Measurements from ENCODE around the gene APOF. TPM values are rescaled to one million over a fixed set of nuclear protein-coding genes. Genes with fewer than 3 reads are reported as not detected.

The APOF gene
- total and polyA plus RNA-seq, 2 of the 13 experiments (the other 11 are each of a cell fraction or from before 2014, with no cell fraction given): 3.3 to 23.9 TPM

- H3K9me3 ChIP-seq (ENCODE audit: low read length): no peaks in the 10 kb centered on the region
- intact Hi-C loops (cut with micrococcal nuclease; ENCODE audit: unreplicated experiment): no loop called here
- TF ChIP-seq FOXM1 (CRISPR knock-in tag; IDR thresholded peaks at IDR 0.05): no peak
- no peak for TF ChIP-seq TFDP2 (CRISPR knock-in tag; IDR thresholded peaks at IDR 0.05)
- no peak for TF ChIP-seq FOXK1 (CRISPR knock-in tag; IDR thresholded peaks at IDR 0.05; ENCODE audit: borderline replicate concordance, low read depth)
- no peak for TF ChIP-seq ZNF124 (CRISPR knock-in tag; IDR thresholded peaks at IDR 0.05)
- peak; percentile 31; the same call in 1 of the 2 replicates for TF ChIP-seq POLR2G (IDR thresholded peaks at IDR 0.05; ENCODE audit: low read depth, low read length)
- TF ChIP-seq AGO2 (optimal IDR thresholded peaks at IDR 0.05; ENCODE audit: low read depth, low read length): peak; percentile 20
- no peak for TF ChIP-seq HMG20A (CRISPR knock-in tag; IDR thresholded peaks at IDR 0.05; ENCODE audit: borderline replicate concordance)
- TF ChIP-seq, protein P1, sequence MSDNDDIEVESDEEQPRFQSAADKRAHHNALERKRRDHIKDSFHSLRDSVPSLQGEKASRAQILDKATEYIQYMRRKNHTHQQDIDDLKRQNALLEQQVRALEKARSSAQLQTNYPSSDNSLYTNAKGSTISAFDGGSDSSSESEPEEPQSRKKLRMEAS (IDR thresholded peaks at IDR 0.05): no peak
- no peak for TF ChIP-seq ZNF546 (CRISPR knock-in tag; conservative IDR thresholded peaks at IDR 0.05)
- TF ChIP-seq RBM22 (optimal IDR thresholded peaks at IDR 0.05; ENCODE audit: low read length): peak; percentile 82
- ChIA-PET POLR2A (interaction anchor here (1.1 kb wide), 1 partner anchor 12 kb away, joined by 3 read pairs; no protein-coding TSS in a partner anchor), CTCF (ENCODE audit: low intra/inter-chr PET ratio, low total read pairs) (no interaction called here)
- FAIRE-seq (no peak), ATAC-seq (no peak), DNase-seq (ENCODE audit: low spot score) (no peak)
- H3K79me2 ChIP-seq (ENCODE audit: insufficient read depth, low read length): peaks cover 17% of the 10 kb centered on the region
- no peak overlapping the region for H3K9ac ChIP-seq (ENCODE audit: insufficient read depth, low read depth, low read length)
- no peak overlapping the region for H3K4me3 ChIP-seq (replicated peaks in 1 of 3; ENCODE audit: insufficient read depth in 1 of 3, low read depth in 2 of 3, low read length in 3 of 3)
- peaks cover 12 to 19% of the 10 kb centered on the region in 2 experiments for H3K36me3 ChIP-seq (replicated peaks in 1 of 2; ENCODE audit: control insufficient read depth in 1 of 2, insufficient read depth in 2 of 2, low read length in 2 of 2)
- no peaks in the 10 kb centered on the region for H4K20me1 ChIP-seq (ENCODE audit: insufficient read depth, low read length)
- no peak overlapping the region for H3K4me2 ChIP-seq (ENCODE audit: low read depth, low read length)
- no peak overlapping the region for H2AFZ ChIP-seq (ENCODE audit: low read length)
- no TSS peak for BruUV-seq (replicated peaks)
- no peak overlapping the region for H3K27ac ChIP-seq (ENCODE audit: extremely low read length, insufficient read depth, low read length)
- peaks cover 12% of the 10 kb centered on the region for H3K4me1 ChIP-seq (ENCODE audit: insufficient read depth, low read length)
- 97% methylated on average over 12 of the region's 12 CpGs for WGBS (ENCODE audit: low lambda C conversion rate)
- in situ Hi-C loops (cut with HindIII; ENCODE audit: extremely low pct_ligation_motif_present, low pct_unique_long_range_greater_than_20kb): no loop called here
- no peaks in the 10 kb centered on the region; a peak in 1 of 5 replicates for H3K27me3 ChIP-seq (ENCODE audit: control insufficient read depth in 1 of 2, insufficient read depth in 2 of 2, low read length in 2 of 2)
These were observed 51.7 kb downstream of the APOF start for GRCh38 chr12:56311003-56311402.

Small RNA genes lying within 50 kb of the gene (small RNA-seq; reads per million reads assigned to genes)
- gene RNU7-40P (ENCODE audit: insufficient read depth in 2 of 3, insufficient read length in 3 of 3, low read depth in 2 of 3, low replicate concordance in 1 of 3): 0.10 to 0.98 (median 0.97) reads per million in 3 experiments

Other genes with a start within 250 kb of the APOF start
- 4,012 and 4,443 TPM in 2 replicates for gene RPL41, start 246.2 kb downstream of the APOF start, total RNA-seq (2016; rRNA removed; fragmentation: Illumina TruSeq; extraction: Trizol)
- 6,595 and 7,670 TPM in 2 replicates for gene RPL41, start 246.2 kb downstream of the APOF start, polyA plus RNA-seq (2011; rRNA removed)
- 1.9 and 2.3 TPM in 2 replicates for gene ZC3H10, start 244.6 kb downstream of the APOF start, total RNA-seq (2016; rRNA removed; fragmentation: Illumina TruSeq; extraction: Trizol)
- gene ZC3H10, start 244.6 kb downstream of the APOF start, polyA plus RNA-seq (2011; rRNA removed): 0.70 and 0.98 TPM in 2 replicates
- 30.1 and 66.9 TPM in 2 replicates for gene ESYT1, start 234.6 kb downstream of the APOF start, total RNA-seq (2016; rRNA removed; fragmentation: Illumina TruSeq; extraction: Trizol)
- gene ESYT1, start 234.6 kb downstream of the APOF start, polyA plus RNA-seq (2011; rRNA removed): 71.0 and 80.1 TPM in 2 replicates
- gene MYL6B, start 210.3 kb downstream of the APOF start, total RNA-seq (2016; rRNA removed; fragmentation: Illumina TruSeq; extraction: Trizol): 75.7 and 76.5 TPM in 2 replicates
- gene MYL6B, start 210.3 kb downstream of the APOF start, polyA plus RNA-seq (2011; rRNA removed): 81.4 and 88.7 TPM in 2 replicates
- gene MYL6, start 204.5 kb downstream of the APOF start, total RNA-seq (2016; rRNA removed; fragmentation: Illumina TruSeq; extraction: Trizol): 1,192 and 1,778 TPM in 2 replicates
- 983 and 1,127 TPM in 2 replicates for gene MYL6, start 204.5 kb downstream of the APOF start, polyA plus RNA-seq (2011; rRNA removed)
- 13.1 and 21.3 TPM in 2 replicates for gene SMARCC2, start 173.4 kb downstream of the APOF start, total RNA-seq (2016; rRNA removed; fragmentation: Illumina TruSeq; extraction: Trizol)
- gene SMARCC2, start 173.4 kb downstream of the APOF start, polyA plus RNA-seq (2011; rRNA removed): 21.0 and 24.1 TPM in 2 replicates
- gene RNF41, start 140.9 kb downstream of the APOF start, total RNA-seq (2016; rRNA removed; fragmentation: Illumina TruSeq; extraction: Trizol): 27.1 and 32.9 TPM in 2 replicates
- gene RNF41, start 140.9 kb downstream of the APOF start, polyA plus RNA-seq (2011; rRNA removed): 39.4 and 46.7 TPM in 2 replicates
- 31.2 and 33.2 TPM in 2 replicates for gene NABP2, start 138.5 kb downstream of the APOF start, total RNA-seq (2016; rRNA removed; fragmentation: Illumina TruSeq; extraction: Trizol)
- 27.9 and 35.5 TPM in 2 replicates for gene NABP2, start 138.5 kb downstream of the APOF start, polyA plus RNA-seq (2011; rRNA removed)
- 39.7 and 101 TPM in 2 replicates for gene SLC39A5, start 132.8 kb downstream of the APOF start, total RNA-seq (2016; rRNA removed; fragmentation: Illumina TruSeq; extraction: Trizol)
- gene SLC39A5, start 132.8 kb downstream of the APOF start, polyA plus RNA-seq (2011; rRNA removed): 59.7 and 80.6 TPM in 2 replicates
- gene ANKRD52, start 104.5 kb downstream of the APOF start, total RNA-seq (2016; rRNA removed; fragmentation: Illumina TruSeq; extraction: Trizol): 7.8 and 22.0 TPM in 2 replicates
- gene ANKRD52, start 104.5 kb downstream of the APOF start, polyA plus RNA-seq (2011; rRNA removed): 9.2 and 11.2 TPM in 2 replicates
- gene COQ10A, start 95.9 kb downstream of the APOF start, total RNA-seq (2016; rRNA removed; fragmentation: Illumina TruSeq; extraction: Trizol): 18.6 and 21.0 TPM in 2 replicates
- gene COQ10A, start 95.9 kb downstream of the APOF start, polyA plus RNA-seq (2011; rRNA removed): 35.3 and 37.3 TPM in 2 replicates
- 175 and 243 TPM in 2 replicates for gene CS, start 62.5 kb downstream of the APOF start, total RNA-seq (2016; rRNA removed; fragmentation: Illumina TruSeq; extraction: Trizol)
- gene CS, start 62.5 kb downstream of the APOF start, polyA plus RNA-seq (2011; rRNA removed): 173 and 177 TPM in 2 replicates
- gene CNPY2, start 46.9 kb downstream of the APOF start, total RNA-seq (2016; rRNA removed; fragmentation: Illumina TruSeq; extraction: Trizol): 246 and 356 TPM in 2 replicates
- 250 and 285 TPM in 2 replicates for gene CNPY2, start 46.9 kb downstream of the APOF start, polyA plus RNA-seq (2011; rRNA removed)
- 14.8 and 27.2 TPM in 2 replicates for gene PAN2, start 28.9 kb downstream of the APOF start, total RNA-seq (2016; rRNA removed; fragmentation: Illumina TruSeq; extraction: Trizol)
- 61.1 and 68.5 TPM in 2 replicates for gene PAN2, start 28.9 kb downstream of the APOF start, polyA plus RNA-seq (2011; rRNA removed)
- gene IL23A, start 24.0 kb downstream of the APOF start, total RNA-seq (2016; rRNA removed; fragmentation: Illumina TruSeq; extraction: Trizol): 0.35 and 0.51 TPM in 2 replicates
- gene IL23A, start 24.0 kb downstream of the APOF start, polyA plus RNA-seq (2011; rRNA removed): 0.33 and 0.72 TPM in 2 replicates
- 41.6 and 43.5 TPM in 2 replicates for gene STAT2, start 2.8 kb downstream of the APOF start, total RNA-seq (2016; rRNA removed; fragmentation: Illumina TruSeq; extraction: Trizol)
- 84.6 and 107 TPM in 2 replicates for gene STAT2, start 2.8 kb downstream of the APOF start, polyA plus RNA-seq (2011; rRNA removed)
- 20.3 and 25.6 TPM in 2 replicates for gene TIMELESS, start 86.6 kb upstream of the APOF start, total RNA-seq (2016; rRNA removed; fragmentation: Illumina TruSeq; extraction: Trizol)
- 3.7 and 4.0 TPM in 2 replicates for gene TIMELESS, start 86.6 kb upstream of the APOF start, polyA plus RNA-seq (2011; rRNA removed)
- not detected in 2 replicates for gene MIP, start 91.8 kb upstream of the APOF start, total RNA-seq (2016; rRNA removed; fragmentation: Illumina TruSeq; extraction: Trizol)
- gene MIP, start 91.8 kb upstream of the APOF start, polyA plus RNA-seq (2011; rRNA removed): 0.14 TPM in 1 of 2 replicates, not detected in the other
- gene SPRYD4, start 105.7 kb upstream of the APOF start, total RNA-seq (2016; rRNA removed; fragmentation: Illumina TruSeq; extraction: Trizol): 4.1 and 4.5 TPM in 2 replicates
- gene SPRYD4, start 105.7 kb upstream of the APOF start, polyA plus RNA-seq (2011; rRNA removed): 3.6 and 3.9 TPM in 2 replicates
- gene GLS2, start 125.3 kb upstream of the APOF start, total RNA-seq (2016; rRNA removed; fragmentation: Illumina TruSeq; extraction: Trizol): 12.2 and 14.0 TPM in 2 replicates
- gene GLS2, start 125.3 kb upstream of the APOF start, polyA plus RNA-seq (2011; rRNA removed): 8.5 and 8.6 TPM in 2 replicates
- 0.53 and 0.81 TPM in 2 replicates for gene RBMS2, start 159.0 kb upstream of the APOF start, total RNA-seq (2016; rRNA removed; fragmentation: Illumina TruSeq; extraction: Trizol)
- gene RBMS2, start 159.0 kb upstream of the APOF start, polyA plus RNA-seq (2011; rRNA removed): 6.0 and 7.4 TPM in 2 replicates